CD4-positive, alpha-beta T cell (primary cell): ENCODE data around the gene METTL18. TPM values are rescaled to one million over a fixed set of nuclear protein-coding genes. Genes with fewer than 3 reads are reported as not detected.

Source experiments
- ATAC-seq: fragments of 200-7000 bp; cut with Tn5 transposase; one replicate; pipeline ENCODE4 v1.10.0; 2022; ENCODE audit warnings: mild to moderate bottlenecking; ENCODE audit not compliant: poor library complexity
- CTCF ChIA-PET: fragments of 350-600 bp; sonication (Branson Sonifier 250); formaldehyde crosslinking; loops from one replicate; lab custom pipeline; 2021; ENCODE audit warnings: antibody characterized with exemption, inconsistent platforms; lab: Charles Lee
- POLR2A ChIA-PET: fragments of 350-600 bp; sonication (Branson Sonifier 250); formaldehyde crosslinking; loops from one replicate; lab custom pipeline; 2021; ENCODE audit warnings: antibody characterized with exemption, inconsistent platforms; lab: Charles Lee
- DNase-seq, 14 experiments: peaks; one replicate each; pipeline ENCODE4 v3.0.0-alpha.2; 2013 to 2020; ENCODE audit warnings: mixed read lengths in 2 of 14
- H3K27ac ChIP-seq, 2 donors: one replicate each; pipeline versions ENCODE4 v1.5.1 to v1.7.0; 2013; ENCODE audit warnings: low read length in 2 of 2, low read depth in 1 of 2, mild to moderate bottlenecking in 1 of 2
- H3K27me3 ChIP-seq, 2 experiments: 1 replicate in 1 of 2; 2 replicates in 1 of 2; pipeline versions ENCODE4 v1.6.1 to v1.7.0; 2013; ENCODE audit warnings: low read length in 2 of 2, control low read depth in 1 of 2, mild to moderate bottlenecking in 1 of 2, moderate library complexity in 1 of 2; ENCODE audit not compliant: insufficient read depth in 2 of 2, control insufficient read depth in 1 of 2
- H3K36me3 ChIP-seq: one replicate; pipeline ENCODE4 v1.6.1; 2013; ENCODE audit warnings: low read length, control low read depth; ENCODE audit not compliant: insufficient read depth
- H3K4me1 ChIP-seq: one replicate; pipeline ENCODE4 v1.6.1; 2013; ENCODE audit warnings: low read length, control low read depth; ENCODE audit not compliant: insufficient read depth
- H3K4me3 ChIP-seq: one replicate; pipeline ENCODE4 v1.5.1; 2013; ENCODE audit warnings: mild to moderate bottlenecking, low read length, moderate library complexity
- H3K9me3 ChIP-seq, 2 experiments: 1 replicate in 1 of 2; 2 replicates in 1 of 2; pipeline versions ENCODE4 v1.6.1 to v1.7.0; 2013; ENCODE audit warnings: low read length in 2 of 2, mild to moderate bottlenecking in 2 of 2, control low read depth in 1 of 2, moderate library complexity in 1 of 2; ENCODE audit not compliant: control insufficient read depth in 1 of 2, insufficient read depth in 1 of 2
- H3K27ac Mint-ChIP-seq: one replicate; pipeline ENCODE4 v1.8.0; 2020; ENCODE audit warnings: mixed read lengths
- H3K27me3 Mint-ChIP-seq: one replicate; pipeline ENCODE4 v1.8.0; 2021; ENCODE audit warnings: mixed read lengths
- H3K36me3 Mint-ChIP-seq: one replicate; pipeline ENCODE4 v1.8.0; 2021; ENCODE audit warnings: low read depth, mixed read lengths
- H3K4me1 Mint-ChIP-seq: one replicate; pipeline ENCODE4 v1.8.0; 2021; ENCODE audit warnings: low read depth, mixed read lengths
- H3K4me3 Mint-ChIP-seq: one replicate; pipeline ENCODE4 v1.8.0; 2020; ENCODE audit warnings: mild to moderate bottlenecking, mixed read lengths
- H3K9me3 Mint-ChIP-seq: one replicate; pipeline ENCODE4 v1.8.0; 2020; ENCODE audit warnings: mixed read lengths
- intact Hi-C, 2 experiments: fragments of 100-400 bp; cut with DNase I in 1 of 2; cut with micrococcal nuclease in 1 of 2; formaldehyde crosslinking; loops; one replicate each; pipeline versions ENCODE4 v1.15.1 to v1.9.0; 2023 to 2025; cut with DNase I, micrococcal nuclease
- total RNA-seq, 174 experiments: library from RNA in 2 of 174; stranded (reverse) in 2 of 174; gene quantifications; one replicate each; pipeline ENCODE4 v1.2.3 and lab custom pipeline; 2021 to 2026
- TF ChIP-seq, protein P1 (sequence below): fragments of 200-600 bp; IDR thresholded peaks from one replicate; pipeline ENCODE4 v1.8.0; 2022; ENCODE audit warnings: antibody characterized with exemption, mild to moderate bottlenecking

Gene METTL18
- total RNA-seq, 2 experiments from 2014 or later, result 5.1 to 5.6 TPM

GRCh38 chr1:169765580-169766331 lies 29.0 kb downstream of the METTL18 start:
- Mint-ChIP-seq H3K9me3 (no peaks in the 10 kb centered on the region), H3K4me1 (no peaks in the 10 kb centered on the region), H3K36me3 (no peaks in the 10 kb centered on the region), H3K27ac (no peak overlapping the region), H3K27me3 (no peaks in the 10 kb centered on the region), H3K4me3 (no peak overlapping the region)
- intact Hi-C loops, result no loop called here
- no peak overlapping the region for H3K27ac ChIP-seq
- DNase-seq, result no peak
- ChIA-PET CTCF (no interaction called here), POLR2A (no interaction called here)
- TF ChIP-seq, protein P1, sequence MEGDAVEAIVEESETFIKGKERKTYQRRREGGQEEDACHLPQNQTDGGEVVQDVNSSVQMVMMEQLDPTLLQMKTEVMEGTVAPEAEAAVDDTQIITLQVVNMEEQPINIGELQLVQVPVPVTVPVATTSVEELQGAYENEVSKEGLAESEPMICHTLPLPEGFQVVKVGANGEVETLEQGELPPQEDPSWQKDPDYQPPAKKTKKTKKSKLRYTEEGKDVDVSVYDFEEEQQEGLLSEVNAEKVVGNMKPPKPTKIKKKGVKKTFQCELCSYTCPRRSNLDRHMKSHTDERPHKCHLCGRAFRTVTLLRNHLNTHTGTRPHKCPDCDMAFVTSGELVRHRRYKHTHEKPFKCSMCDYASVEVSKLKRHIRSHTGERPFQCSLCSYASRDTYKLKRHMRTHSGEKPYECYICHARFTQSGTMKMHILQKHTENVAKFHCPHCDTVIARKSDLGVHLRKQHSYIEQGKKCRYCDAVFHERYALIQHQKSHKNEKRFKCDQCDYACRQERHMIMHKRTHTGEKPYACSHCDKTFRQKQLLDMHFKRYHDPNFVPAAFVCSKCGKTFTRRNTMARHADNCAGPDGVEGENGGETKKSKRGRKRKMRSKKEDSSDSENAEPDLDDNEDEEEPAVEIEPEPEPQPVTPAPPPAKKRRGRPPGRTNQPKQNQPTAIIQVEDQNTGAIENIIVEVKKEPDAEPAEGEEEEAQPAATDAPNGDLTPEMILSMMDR, result no peak
- no peaks in the 10 kb centered on the region for H3K27me3 ChIP-seq
- H3K4me3 ChIP-seq, result no peak overlapping the region
- ATAC-seq, result no peak
- H3K9me3 ChIP-seq, result no peaks in the 10 kb centered on the region
- no peaks in the 10 kb centered on the region for H3K4me1 ChIP-seq
- H3K36me3 ChIP-seq, result no peaks in the 10 kb centered on the region

- H3K4me1 Mint-ChIP-seq, result no peaks in the 10 kb centered on the region
- Histone ChIP-seq H3K36me3 (no peaks in the 10 kb centered on the region), H3K27me3 (no peaks in the 10 kb centered on the region), H3K9me3 (no peaks in the 10 kb centered on the region), H3K27ac (no peak overlapping the region), H3K4me3 (no peak overlapping the region), H3K4me1 (no peaks in the 10 kb centered on the region)
- TF ChIP-seq, protein P1, result no peak
- H3K36me3 Mint-ChIP-seq, result no peaks in the 10 kb centered on the region
- POLR2A ChIA-PET, result no interaction called here
- H3K27me3 Mint-ChIP-seq, result no peaks in the 10 kb centered on the region
- no peak for DNase-seq
- no peak for ATAC-seq
- H3K27ac Mint-ChIP-seq, result no peak overlapping the region
- H3K9me3 Mint-ChIP-seq, result no peaks in the 10 kb centered on the region
- CTCF ChIA-PET, result no interaction called here
- no peak overlapping the region for H3K4me3 Mint-ChIP-seq
- intact Hi-C loops, result no loop called here
Observed at GRCh38 chr1:169764919-169765318, 29.8 kb downstream of the METTL18 start.

- H3K4me1 ChIP-seq, result no peaks in the 10 kb centered on the region
- H3K9me3 ChIP-seq, result peaks cover 0 to 6% of the 10 kb centered on the region in 2 experiments
- no peaks in the 10 kb centered on the region for H3K36me3 ChIP-seq
- H3K27me3 ChIP-seq, result no peaks in the 10 kb centered on the region
- intact Hi-C loops, result no loop called here
- TF ChIP-seq, protein P1, result no peak
- Mint-ChIP-seq H3K4me3 (no peak overlapping the region), H3K36me3 (no peaks in the 10 kb centered on the region), H3K4me1 (no peaks in the 10 kb centered on the region), H3K27ac (no peak overlapping the region), H3K27me3 (no peaks in the 10 kb centered on the region), H3K9me3 (no peaks in the 10 kb centered on the region)
- ChIA-PET CTCF (no interaction called here), POLR2A (interaction anchor here (0.7 kb wide), 1 partner anchor 1227 kb away, joined by 3 read pairs; no protein-coding TSS in a partner anchor)
- no peak for ATAC-seq
- no peak overlapping the region for H3K4me3 ChIP-seq
- no peak for DNase-seq
- H3K27ac ChIP-seq, result no peak overlapping the region
Observed at GRCh38 chr1:169762699-169763098, 32.0 kb downstream of the METTL18 start.
